ENCODE results near the gene ATP5PO.

DNA sequence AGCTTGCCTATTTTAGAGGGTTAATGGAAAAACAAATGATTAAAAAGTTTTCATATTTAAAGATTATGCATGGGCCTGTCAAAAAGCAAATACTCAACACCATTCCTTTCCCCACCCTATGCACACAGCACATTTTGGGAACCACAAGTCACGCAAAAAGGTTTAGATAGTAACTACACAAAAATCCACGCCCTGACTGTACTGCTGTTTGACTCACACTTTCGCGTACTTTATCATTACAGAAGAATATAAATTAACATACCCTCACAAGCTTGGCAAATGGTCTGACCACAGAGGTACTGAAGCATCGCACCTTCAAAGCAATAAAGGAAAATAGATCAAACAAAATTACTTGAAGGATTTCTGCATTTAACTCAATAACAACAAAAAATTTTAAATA is 1.4 kb downstream of the ATP5PO start:
- TF ChIP-seq, protein P1, sequence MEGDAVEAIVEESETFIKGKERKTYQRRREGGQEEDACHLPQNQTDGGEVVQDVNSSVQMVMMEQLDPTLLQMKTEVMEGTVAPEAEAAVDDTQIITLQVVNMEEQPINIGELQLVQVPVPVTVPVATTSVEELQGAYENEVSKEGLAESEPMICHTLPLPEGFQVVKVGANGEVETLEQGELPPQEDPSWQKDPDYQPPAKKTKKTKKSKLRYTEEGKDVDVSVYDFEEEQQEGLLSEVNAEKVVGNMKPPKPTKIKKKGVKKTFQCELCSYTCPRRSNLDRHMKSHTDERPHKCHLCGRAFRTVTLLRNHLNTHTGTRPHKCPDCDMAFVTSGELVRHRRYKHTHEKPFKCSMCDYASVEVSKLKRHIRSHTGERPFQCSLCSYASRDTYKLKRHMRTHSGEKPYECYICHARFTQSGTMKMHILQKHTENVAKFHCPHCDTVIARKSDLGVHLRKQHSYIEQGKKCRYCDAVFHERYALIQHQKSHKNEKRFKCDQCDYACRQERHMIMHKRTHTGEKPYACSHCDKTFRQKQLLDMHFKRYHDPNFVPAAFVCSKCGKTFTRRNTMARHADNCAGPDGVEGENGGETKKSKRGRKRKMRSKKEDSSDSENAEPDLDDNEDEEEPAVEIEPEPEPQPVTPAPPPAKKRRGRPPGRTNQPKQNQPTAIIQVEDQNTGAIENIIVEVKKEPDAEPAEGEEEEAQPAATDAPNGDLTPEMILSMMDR (IDR thresholded peaks at IDR 0.05; ENCODE audit: low read depth, low read length, missing input control), result no peak
- TF ChIP-seq, protein P2, sequence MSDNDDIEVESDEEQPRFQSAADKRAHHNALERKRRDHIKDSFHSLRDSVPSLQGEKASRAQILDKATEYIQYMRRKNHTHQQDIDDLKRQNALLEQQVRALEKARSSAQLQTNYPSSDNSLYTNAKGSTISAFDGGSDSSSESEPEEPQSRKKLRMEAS (IDR thresholded peaks at IDR 0.05), result no peak
- no peak for TF ChIP-seq TAF1 (conservative IDR thresholded peaks at IDR 0.05)
- TF ChIP-seq NR2F2 (IDR thresholded peaks at IDR 0.05), result no peak
- TF ChIP-seq GABPA (IDR thresholded peaks at IDR 0.05 in 1 of 2, conservative IDR thresholded peaks at IDR 0.05 in 1 of 2), result no peak
- no peak for TF ChIP-seq RXRA (IDR thresholded peaks at IDR 0.05)
- TF ChIP-seq JUND (IDR thresholded peaks at IDR 0.05), result no peak
- TF ChIP-seq, protein P3, sequence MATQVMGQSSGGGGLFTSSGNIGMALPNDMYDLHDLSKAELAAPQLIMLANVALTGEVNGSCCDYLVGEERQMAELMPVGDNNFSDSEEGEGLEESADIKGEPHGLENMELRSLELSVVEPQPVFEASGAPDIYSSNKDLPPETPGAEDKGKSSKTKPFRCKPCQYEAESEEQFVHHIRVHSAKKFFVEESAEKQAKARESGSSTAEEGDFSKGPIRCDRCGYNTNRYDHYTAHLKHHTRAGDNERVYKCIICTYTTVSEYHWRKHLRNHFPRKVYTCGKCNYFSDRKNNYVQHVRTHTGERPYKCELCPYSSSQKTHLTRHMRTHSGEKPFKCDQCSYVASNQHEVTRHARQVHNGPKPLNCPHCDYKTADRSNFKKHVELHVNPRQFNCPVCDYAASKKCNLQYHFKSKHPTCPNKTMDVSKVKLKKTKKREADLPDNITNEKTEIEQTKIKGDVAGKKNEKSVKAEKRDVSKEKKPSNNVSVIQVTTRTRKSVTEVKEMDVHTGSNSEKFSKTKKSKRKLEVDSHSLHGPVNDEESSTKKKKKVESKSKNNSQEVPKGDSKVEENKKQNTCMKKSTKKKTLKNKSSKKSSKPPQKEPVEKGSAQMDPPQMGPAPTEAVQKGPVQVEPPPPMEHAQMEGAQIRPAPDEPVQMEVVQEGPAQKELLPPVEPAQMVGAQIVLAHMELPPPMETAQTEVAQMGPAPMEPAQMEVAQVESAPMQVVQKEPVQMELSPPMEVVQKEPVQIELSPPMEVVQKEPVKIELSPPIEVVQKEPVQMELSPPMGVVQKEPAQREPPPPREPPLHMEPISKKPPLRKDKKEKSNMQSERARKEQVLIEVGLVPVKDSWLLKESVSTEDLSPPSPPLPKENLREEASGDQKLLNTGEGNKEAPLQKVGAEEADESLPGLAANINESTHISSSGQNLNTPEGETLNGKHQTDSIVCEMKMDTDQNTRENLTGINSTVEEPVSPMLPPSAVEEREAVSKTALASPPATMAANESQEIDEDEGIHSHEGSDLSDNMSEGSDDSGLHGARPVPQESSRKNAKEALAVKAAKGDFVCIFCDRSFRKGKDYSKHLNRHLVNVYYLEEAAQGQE (IDR thresholded peaks at IDR 0.05), result no peak
- TF ChIP-seq FOXA1 (IDR thresholded peaks at IDR 0.05), result no peak

Measured in liver (tissue), 3 donors.